ENCODE results near the gene STX16. TPM values are rescaled to one million over a fixed set of nuclear protein-coding genes. Genes with fewer than 3 reads are reported as not detected.

The STX16 gene
- total and polyA plus RNA-seq, 2 of the 13 experiments (the other 11 are each of a cell fraction or from before 2014, with no cell fraction given) = 28.0 to 72.7 TPM

DNA sequence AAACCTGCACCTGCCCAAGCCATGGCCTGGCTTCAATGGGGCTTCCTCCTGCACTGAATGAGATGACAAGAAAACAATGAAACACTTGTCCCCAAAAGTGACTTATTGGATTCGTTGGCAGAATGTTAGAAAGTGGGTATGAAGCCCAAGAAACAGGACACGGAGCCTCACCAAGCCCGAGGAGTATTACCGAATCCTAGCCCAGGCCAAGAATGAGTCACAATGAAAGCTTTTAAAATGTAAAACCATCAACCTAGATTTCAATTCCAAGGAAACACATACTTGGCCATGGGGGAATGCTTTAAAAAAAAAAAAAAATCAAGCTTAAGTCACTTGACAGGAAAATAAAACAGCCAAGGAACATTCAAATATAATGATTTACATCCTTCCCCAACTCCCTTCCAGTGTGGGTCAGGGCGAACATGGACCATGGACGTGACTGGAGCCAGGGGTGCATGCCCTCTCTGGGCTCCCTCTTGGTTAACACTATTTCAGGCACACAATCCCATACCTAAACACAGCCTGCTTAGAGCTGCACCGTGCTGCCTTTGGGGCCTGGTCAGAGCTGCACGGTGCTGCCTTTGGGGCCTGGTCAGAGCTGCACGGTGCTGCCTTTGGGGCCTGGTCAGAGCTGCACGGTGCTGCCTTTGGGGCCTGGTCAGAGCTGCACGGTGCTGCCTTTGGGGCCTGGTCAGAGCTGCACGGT is 3.1 kb upstream of the STX16 start (continued):
- TF ChIP-seq, protein P1, sequence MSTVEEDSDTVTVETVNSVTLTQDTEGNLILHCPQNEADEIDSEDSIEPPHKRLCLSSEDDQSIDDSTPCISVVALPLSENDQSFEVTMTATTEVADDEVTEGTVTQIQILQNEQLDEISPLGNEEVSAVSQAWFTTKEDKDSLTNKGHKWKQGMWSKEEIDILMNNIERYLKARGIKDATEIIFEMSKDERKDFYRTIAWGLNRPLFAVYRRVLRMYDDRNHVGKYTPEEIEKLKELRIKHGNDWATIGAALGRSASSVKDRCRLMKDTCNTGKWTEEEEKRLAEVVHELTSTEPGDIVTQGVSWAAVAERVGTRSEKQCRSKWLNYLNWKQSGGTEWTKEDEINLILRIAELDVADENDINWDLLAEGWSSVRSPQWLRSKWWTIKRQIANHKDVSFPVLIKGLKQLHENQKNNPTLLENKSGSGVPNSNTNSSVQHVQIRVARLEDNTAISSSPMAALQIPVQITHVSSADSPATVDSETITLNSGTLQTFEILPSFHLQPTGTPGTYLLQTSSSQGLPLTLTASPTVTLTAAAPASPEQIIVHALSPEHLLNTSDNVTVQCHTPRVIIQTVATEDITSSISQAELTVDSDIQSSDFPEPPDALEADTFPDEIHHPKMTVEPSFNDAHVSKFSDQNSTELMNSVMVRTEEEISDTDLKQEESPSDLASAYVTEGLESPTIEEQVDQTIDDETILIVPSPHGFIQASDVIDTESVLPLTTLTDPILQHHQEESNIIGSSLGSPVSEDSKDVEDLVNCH (CRISPR knock-in tag; IDR thresholded peaks at IDR 0.05) = no peak
- TF ChIP-seq KMT2A (CRISPR knock-in tag; IDR thresholded peaks at IDR 0.05) = no peak
- no peak for TF ChIP-seq GMEB1 (CRISPR knock-in tag; IDR thresholded peaks at IDR 0.05; ENCODE audit: borderline replicate concordance)
- no peak for TF ChIP-seq ZNF263 (CRISPR knock-in tag; IDR thresholded peaks at IDR 0.05)
- TF ChIP-seq ZNF224 (CRISPR knock-in tag; IDR thresholded peaks at IDR 0.05) = no peak
- TF ChIP-seq TEAD2 (CRISPR knock-in tag; IDR thresholded peaks at IDR 0.05) = no peak
- TF ChIP-seq ZNF687 (CRISPR knock-in tag; IDR thresholded peaks at IDR 0.05) = peak; percentile 55
- TF ChIP-seq ZFP1 (CRISPR knock-in tag; IDR thresholded peaks at IDR 0.05) = no peak
